HG03575 (cell line): ENCODE results near the gene CSN3.
"Not testable (repeated sequence)": the region's sequence is repeated elsewhere in the genome, so short reads cannot be mapped to it uniquely, and the experiment has no call there.

Experiments
- ATAC-seq: cut with Tn5 transposase; IDR thresholded peaks from one replicate; pipeline ENCODE4 v1.9.1; 2021; ENCODE audit not compliant: unreplicated experiment, insufficient number of reproducible peaks, low FRiP score; ENCODE audit errors: extremely low read depth

Gene CSN3, protein sequence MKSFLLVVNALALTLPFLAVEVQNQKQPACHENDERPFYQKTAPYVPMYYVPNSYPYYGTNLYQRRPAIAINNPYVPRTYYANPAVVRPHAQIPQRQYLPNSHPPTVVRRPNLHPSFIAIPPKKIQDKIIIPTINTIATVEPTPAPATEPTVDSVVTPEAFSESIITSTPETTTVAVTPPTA

DNA sequence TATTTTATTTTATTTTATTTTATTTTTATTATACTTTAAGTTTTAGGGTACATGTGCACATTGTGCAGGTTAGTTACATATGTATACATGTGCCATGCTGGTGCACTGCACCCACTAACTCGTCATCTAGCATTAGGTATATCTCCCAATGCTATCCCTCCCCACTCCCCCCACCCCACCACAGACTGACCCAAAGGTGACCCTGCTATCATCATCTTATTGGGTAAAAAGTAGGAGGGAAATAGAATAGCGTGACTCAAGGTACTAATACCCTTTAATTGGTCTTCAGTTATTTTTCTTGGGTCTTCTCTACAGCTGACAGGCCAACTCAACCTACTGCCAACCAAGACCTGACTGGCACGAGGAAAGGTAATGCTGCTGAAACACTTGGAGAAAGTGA, at the start of gene CSN3:
TSS of gene CSN3 (plus strand) at position 301 of the 400 bp plus-strand sequence. CDS start 2,223 bp downstream, outside the sequence.
- not testable (repeated sequence) for ATAC-seq

DNA sequence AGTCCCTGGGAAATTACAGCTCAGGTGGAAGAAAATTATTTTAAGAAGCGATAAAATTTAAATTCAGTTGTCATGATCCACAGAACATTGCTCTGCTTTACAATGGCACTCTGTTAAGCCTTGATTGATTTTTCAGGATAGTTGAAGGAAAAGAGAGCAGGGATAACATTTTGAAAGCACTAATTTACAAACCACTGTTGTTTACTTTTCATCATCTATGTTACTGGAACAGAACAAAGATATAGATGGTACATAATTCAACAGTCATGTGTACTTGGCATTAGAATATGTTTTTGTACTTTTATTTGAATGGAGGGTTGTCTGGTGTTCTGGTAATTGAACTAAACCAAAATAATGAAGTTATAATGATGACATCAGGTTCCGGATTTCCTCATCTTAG, 49.5 kb upstream of the CSN3 start:
- no peak for ATAC-seq

DNA sequence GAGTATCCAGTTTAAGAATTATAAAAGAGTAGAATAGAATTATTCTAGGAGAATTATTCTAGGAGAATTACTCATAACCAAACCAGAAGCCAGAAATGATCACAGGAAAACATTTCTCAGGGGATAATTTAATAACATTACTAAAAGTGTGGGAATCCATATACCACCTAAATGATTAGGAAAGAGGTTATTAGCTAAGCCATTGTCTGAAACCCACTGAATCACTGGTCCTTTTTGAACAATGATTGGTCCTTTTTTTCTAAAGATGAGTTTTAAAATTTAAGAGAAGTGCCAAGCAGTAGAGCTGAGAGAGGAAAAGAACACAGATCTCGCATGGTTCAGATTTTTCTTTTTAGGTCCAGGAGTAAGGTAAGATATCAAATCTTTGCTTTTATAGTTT, 47.0 kb upstream of the CSN3 start, which contains the start of gene ODAM:
TSS of gene ODAM (plus strand) at position 301 of the 400 bp plus-strand sequence. CDS start 819 bp downstream, outside the sequence.
- no peak for ATAC-seq

DNA sequence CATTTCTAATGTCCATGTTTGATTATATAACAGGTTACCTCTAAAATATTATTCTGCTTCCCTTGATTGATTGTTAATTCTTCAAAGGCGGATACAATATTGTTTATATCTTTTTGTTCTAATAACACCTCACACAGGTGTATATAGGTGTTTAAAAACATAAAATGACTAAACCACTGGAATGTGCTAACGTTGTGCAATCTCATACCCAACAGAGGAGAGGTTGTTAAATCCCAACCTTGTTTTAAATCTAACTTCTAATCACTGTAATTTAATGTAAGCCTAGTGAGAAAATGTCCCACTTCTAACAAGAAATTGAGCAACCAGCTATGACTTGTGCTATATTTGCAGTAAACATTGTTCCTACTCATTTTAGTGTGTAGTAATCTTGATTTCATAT, 45.5 kb upstream of the CSN3 start:
- ATAC-seq, result no peak

DNA sequence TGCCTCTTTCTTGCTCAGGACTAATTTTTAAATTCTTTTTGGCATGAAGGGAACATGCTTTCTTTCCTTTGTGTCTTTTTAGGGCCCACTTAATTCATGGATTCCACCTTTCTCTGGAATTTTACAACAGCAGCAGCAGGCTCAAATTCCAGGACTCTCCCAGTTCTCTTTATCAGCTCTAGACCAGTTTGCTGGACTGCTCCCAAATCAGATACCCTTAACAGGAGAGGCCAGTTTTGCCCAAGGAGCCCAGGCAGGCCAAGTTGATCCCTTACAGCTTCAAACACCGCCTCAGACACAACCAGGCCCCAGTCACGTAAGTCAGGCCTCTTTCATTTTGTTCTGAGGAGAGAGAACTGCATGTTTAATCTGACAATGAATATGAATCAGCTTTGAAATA, 44.6 kb upstream of the CSN3 start:
- ATAC-seq, result no peak

DNA sequence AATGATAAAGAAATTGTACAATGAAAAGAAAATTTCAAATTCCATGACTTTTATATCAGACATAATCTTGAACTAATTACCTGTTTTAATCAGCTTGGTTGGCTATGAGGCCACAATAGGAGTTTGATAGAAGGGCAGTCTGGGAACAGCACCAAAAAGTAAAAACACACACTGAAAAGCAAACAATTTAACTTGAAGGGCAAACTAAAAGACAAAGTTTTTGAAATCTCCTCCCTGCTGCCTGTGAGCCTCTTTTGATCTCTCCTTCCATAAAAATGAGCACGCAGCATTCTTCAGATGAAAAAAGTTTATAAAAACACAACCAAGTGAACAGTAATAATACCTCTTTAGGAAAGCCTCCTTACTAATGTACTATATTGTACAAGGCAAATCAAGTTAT, 38.8 kb upstream of the CSN3 start:
- no peak for ATAC-seq

DNA sequence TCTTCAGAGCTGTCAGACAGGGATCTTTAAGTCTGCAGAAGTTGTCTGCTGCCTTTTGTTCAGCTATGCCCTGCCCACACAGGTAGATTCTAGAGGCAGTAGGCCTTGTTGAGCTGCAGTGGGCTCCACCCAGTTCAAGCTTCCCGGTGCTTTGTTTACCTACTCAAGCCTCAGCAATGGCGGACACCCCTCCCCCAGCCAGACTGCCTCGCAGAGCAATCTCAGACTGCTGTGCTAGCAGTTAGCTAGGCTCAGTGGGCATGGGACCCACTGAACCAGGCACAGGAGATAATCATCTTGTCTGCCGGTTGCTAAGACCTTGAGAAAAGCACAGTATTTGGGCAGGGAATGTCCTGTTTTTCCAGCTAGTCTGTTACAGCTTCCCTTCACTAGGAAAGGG, 29.6 kb upstream of the CSN3 start:
- not testable (repeated sequence) for ATAC-seq

DNA sequence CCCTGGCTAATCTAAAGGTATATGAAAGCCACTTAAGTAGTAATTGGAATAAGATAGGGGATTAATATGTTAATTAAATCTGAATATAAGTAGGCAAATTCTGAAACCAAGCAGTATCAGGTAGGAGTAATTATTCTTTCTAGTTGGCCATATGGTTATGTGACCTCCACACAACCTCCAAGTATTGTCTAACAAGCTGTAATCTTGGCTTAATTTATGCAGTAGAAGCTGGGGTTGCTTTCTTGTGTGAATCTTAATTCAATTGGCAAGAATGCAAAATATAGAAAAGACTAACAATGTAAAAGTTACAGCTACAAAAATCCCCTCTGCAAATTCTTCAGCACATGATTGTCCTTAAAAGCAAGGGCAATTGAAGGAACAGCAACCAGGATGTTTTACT, 26.3 kb upstream of the CSN3 start:
- ATAC-seq, result not testable (repeated sequence)

DNA sequence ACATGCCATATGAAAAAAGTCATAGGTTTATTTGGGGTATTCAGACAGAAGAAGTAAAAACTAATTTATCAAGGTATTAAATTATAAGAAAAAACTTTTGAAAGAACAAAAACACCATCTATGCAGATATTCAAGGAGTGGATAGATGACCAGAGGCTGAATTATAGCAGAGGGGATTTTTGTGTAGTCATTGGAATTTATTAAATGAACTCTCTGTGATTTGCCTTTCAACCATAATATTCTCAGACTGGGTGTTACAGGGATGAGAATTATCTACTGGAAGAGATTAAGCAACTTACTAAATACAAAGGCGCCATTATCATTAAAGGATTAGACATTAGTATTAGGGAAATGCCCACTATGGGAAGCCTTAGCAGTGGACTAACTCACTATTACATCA, 25.8 kb upstream of the CSN3 start:
- not testable (repeated sequence) for ATAC-seq

DNA sequence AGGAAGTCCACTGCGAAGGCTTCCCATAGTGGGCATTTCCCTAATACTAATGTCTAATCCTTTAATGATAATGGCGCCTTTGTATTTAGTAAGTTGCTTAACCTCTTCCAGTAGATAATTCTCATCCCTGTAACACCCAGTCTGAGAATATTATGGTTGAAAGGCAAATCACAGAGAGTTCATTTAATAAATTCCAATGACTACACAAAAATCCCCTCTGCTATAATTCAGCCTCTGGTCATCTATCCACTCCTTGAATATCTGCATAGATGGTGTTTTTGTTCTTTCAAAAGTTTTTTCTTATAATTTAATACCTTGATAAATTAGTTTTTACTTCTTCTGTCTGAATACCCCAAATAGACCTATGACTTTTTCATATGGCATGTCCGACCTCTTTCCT, 21.0 kb upstream of the CSN3 start:
- not testable (repeated sequence) for ATAC-seq

DNA sequence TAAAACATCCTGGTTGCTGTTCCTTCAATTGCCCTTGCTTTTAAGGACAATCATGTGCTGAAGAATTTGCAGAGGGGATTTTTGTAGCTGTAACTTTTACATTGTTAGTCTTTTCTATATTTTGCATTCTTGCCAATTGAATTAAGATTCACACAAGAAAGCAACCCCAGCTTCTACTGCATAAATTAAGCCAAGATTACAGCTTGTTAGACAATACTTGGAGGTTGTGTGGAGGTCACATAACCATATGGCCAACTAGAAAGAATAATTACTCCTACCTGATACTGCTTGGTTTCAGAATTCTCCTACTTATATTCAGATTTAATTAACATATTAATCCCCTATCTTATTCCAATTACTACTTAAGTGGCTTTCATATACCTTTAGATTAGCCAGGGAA, 20.6 kb upstream of the CSN3 start:
- ATAC-seq, result not testable (repeated sequence)

DNA sequence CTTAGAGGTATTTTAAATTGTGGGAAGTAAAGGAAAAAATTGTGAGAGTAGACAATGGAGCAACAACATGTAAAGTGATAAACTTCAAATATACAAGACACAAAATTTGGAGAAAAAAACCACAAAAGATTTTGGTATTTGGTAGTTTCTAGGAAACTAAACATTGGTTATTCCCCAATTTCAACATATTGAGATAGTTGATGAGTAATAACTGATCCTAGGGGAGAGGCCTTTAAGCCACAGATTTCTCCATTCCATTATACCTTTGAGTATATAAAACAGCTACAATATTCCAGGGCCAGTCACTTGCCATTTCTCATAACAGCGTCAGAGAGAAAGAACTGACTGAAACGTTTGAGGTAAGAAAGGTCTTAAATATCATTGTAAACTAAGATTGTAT, 16.6 kb upstream of the CSN3 start, which contains the start of gene FDCSP:
TSS of gene FDCSP (plus strand) at position 301 of the 400 bp plus-strand sequence. CDS start 5,071 bp downstream, outside the sequence.
- ATAC-seq, result no peak

DNA sequence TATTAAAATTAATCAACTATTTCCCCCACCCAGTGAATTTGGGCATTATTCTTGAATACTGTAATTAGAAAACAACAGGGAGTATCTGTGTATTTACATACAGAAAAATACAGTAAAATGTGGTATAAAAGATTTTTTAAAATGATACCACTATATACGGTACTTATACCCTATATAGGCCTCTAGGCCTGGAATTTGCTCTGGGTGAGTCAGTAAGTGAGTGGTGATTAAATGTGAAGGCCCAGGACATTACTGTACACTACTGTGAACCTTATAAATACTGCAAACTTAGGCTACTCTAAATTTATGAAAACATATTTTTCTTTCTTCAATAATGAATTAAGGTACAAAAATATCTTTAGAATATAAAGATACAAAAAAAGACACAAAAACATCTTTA, 6.3 kb upstream of the CSN3 start:
- ATAC-seq, result no peak

DNA sequence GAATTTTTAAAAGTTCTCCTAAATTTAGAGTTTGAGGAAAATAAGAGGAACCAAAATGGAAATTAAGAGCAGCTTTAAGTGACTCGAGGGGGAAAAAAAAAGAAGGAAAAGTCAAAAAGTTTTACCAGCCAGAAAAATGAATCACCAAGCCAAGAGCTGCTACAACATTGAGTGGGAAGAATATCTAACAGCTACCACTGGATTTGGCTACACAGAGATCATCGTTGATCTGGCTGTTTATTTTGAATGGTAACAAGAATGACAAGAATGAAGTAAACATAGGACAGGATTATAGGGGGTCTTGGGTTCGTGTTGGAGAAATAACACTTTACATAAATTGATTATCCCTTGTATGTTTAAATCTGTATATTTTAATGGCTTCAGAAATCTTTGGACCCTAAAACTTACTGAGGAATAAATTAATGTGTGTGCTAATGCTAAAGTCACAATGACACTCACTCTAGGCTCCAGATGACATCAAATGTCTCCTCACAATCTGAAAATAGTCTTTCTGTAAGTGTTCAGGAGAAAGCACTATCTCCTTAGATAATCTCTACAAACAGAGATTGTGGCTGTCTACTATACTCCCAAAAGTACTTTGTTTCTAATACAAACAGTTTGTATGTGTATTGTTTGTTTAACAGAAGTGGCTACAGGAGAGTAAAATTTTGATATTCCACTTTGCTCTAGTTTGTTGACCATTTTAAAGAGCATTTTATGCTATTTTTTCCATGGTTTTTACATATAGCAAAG, 3.1 kb upstream of the CSN3 start:
- ATAC-seq, result no peak

DNA sequence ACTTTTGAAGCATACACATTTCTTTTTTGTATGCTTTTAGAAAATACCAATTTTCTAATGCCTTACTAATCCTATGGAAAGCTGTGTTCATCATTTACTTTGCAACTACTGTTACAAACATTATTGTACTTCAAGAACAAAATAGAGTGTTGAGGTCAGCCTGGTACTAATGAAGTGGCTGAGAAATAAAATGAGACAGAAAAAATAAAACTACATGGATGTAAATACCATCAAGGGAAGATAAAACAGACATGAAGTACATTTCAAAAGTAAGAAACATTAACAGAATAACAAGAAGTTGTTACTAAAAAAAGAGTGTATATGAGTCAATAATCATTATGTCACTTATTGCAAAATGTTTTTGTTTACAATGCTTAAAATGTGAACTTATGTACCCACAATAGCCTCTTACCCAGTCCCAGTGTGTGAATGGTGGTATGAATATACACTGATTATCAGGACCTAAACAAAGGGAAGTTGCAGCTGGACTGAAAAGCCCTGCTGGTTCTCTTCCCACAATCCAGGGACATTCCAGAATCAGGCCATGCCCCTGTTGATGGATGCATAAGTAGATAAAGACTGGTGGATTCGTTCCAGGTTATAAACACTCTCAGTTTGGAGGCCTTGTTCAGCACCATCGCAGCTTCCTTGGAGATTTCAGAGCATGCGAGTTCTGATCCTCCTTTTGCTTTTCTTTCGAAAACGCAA, 2.4 kb upstream of the CSN3 start:
- ATAC-seq, result no peak

DNA sequence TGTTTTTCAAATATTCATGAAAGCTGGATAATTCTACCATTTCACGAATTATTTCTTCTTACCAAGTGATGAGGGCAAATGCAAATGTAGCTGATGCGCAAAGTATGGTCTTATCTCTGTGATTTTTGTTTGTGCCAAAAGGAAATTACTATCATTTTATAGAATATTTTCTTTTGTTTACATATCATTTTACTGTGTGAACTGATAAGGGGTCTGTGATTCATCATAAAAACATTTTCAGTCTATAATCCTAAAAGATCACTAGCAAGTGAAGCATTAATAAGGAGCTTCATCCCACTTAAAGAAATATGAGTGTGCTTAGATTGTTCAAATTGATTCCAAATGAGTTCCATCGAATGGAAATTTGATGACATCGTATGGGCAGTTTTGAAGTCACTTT, 694 bp downstream of the CSN3 start:
- ATAC-seq, result no peak

DNA sequence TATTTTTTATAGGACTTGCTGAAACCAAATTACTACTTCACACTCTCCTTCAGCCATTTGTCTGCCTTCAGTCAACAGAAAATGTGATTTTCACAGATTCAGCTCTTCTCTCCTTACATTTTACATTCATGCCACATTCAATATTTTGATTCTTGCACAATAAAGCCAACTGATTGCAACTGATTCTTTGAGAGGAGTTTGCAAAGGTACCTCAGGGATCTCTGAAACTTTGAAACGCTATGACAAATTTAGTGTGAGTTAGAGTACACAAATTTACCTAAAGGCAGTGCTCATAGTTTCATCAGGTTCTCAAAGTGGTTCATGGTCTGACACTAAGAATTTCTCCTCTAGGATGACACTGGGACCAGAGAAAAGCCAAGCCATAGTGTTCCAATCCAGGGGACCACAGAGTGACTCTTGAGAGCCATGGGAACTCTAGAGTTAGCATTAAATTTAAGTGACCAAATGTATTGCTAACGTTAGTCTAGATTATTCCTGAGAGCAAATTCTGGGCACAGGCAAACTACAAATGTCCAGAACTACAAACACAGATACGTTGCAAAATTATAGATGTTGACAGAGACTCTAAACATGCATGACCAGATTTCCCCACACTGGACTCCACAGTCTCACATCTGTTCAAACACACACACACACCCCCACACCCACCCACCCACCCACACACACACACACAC, 9.0 kb downstream of the CSN3 start:
- no peak for ATAC-seq

DNA sequence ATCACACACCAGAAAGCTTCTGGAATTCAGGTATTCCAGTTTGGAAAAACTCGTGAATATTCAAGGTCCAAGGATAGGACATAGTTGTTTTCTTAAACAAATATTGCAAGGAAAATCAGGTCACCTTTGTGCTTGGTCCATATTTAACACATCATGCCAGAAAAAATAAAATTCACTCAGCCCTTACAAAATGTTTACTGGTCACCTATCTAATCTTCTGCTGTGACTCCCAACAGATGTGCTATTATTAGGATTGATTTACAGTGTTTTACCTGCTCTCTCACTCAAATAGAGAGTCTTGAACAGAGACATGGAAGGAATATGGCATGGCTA, 9.5 kb downstream of the CSN3 start:
- no peak for ATAC-seq

DNA sequence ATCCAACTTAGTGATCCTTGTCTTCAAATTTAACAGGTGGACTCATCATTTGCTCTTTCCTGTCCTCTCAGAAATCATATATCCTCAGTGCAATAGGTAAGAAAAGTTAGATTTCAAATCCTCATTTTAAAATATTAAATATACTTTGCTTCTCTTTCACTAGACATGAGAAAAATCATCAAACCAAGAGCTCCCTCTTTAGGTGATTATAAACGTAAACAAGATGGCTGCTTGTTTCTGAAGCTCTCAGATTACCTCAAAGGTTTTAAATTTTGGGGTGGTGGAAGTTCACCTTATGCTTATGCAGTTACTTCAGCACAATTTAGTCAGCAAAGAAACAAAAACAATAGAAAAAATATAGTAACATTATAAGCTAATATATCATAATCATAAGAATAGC, 27.3 kb downstream of the CSN3 start:
- no peak for ATAC-seq
